GM12865 (cell line): ENCODE measurements around the gene WTAP.
"Not testable (repeated sequence)": the region's sequence is repeated elsewhere in the genome, so short reads cannot be mapped to it uniquely, and the experiment has no call there.

Source experiments
- DNase-seq: peaks from one replicate; pipeline ENCODE4 v3.0.0; 2010; ENCODE audit warnings: low read depth
- H3K4me3 ChIP-seq: 2 replicates; pipeline ENCODE4 v1.5.1; 2011; ENCODE audit warnings: mild to moderate bottlenecking, low read depth, low read length, control low read depth
- CTCF ChIP-seq: IDR thresholded peaks from 2 replicates; pipeline ENCODE4 v1.5.1; 2011; ENCODE audit warnings: low read length, control low read depth, low read depth, inconsistent platforms; ENCODE audit not compliant: insufficient read depth; ENCODE audit errors: missing control alignments

Gene WTAP

GRCh38 chr6:159689001-159689400 is 38.3 kb upstream of the WTAP start:
- TF ChIP-seq CTCF = no peak
- H3K4me3 ChIP-seq = no peak overlapping the region
- DNase-seq = no peak

GRCh38 chr6:159690135-159690534 is 37.2 kb upstream of the WTAP start:
- not testable (repeated sequence) for H3K4me3 ChIP-seq, DNase-seq

GRCh38 chr6:159691133-159691962 is 36.0 kb upstream of the WTAP start:
- peak; percentile 65 for TF ChIP-seq CTCF
- H3K4me3 ChIP-seq = peak overlapping the region; percentile 77
- peak; percentile 67 for DNase-seq

- H3K4me3 ChIP-seq = peak overlapping the region; percentile 77
- TF ChIP-seq CTCF = no peak
- DNase-seq = peak; percentile 14
Observed at GRCh38 chr6:159691963-159692287, 35.4 kb upstream of the WTAP start.

- H3K4me3 ChIP-seq = peak overlapping the region; percentile 77
- peak; percentile 74 for DNase-seq
- TF ChIP-seq CTCF = no peak
Observed at GRCh38 chr6:159692303-159693127, 34.8 kb upstream of the WTAP start.

- no peak for TF ChIP-seq CTCF
- peak; percentile 90 for DNase-seq
- H3K4me3 ChIP-seq = peak within 1 kb of the TSS; percentile 77
Observed at GRCh38 chr6:159693128-159693893, 34.0 kb upstream of the WTAP start, which contains the start of gene SOD2. SOD2 (minus strand) TSS chr6:159693241; CDS start chr6:159693167, 74 bp downstream.
